K562 (cell line): Measurements from ENCODE around the gene MSI1. TPM values are rescaled to one million over a fixed set of nuclear protein-coding genes. Genes with fewer than 3 reads are reported as not detected.
A peak's percentile ranks its signal among the peaks of the same experiment; 100 is the strongest.

Experiments used
- ATAC-seq: fragments of 200-7000 bp; cut with Tn5 transposase; 3 replicates; pipeline ENCODE4 v1.9.1; 2020; ENCODE audit warnings: moderate library complexity
- BruUV-seq: library from RNA; stranded (reverse); fragments of 400-500 nt; replicated peaks from 2 replicates; lab custom pipeline; 2021; lab: Mats Ljungman, UMichigan
- CTCF ChIA-PET: fragments of 300-600 bp; formaldehyde crosslinking; extraction: SDS; loops from one replicate; lab custom pipeline; 2021; ENCODE audit warnings: low intra/inter-chr PET ratio; lab: Yijun Ruan, JAX
- POLR2A ChIA-PET: fragments of 300-600, 350-650 bp; sonication (Branson Sonifier 250); formaldehyde crosslinking; extraction: SDS; loops from one replicate; lab custom pipeline; 2021; ENCODE audit warnings: antibody characterized with exemption, inconsistent platforms; lab: Yijun Ruan, JAX
- DNase-seq, 4 experiments: peaks; one replicate each; pipeline versions ENCODE4 v3.0.0 to v3.0.0-alpha.2; 2011 to 2018; ENCODE audit warnings: low spot score in 3 of 4, mixed read lengths in 3 of 4; ENCODE audit errors: extremely low read depth in 1 of 4
- FAIRE-seq: peaks from 2 replicates; lab custom pipeline; 2011; peaks lifted over from hg19 to GRCh38; lab: Jason Lieb, UNC
- H2AFZ ChIP-seq: 2 replicates; pipeline ENCODE4 v1.6.0; 2011; ENCODE audit warnings: low read depth, low read length, control low read depth, inconsistent platforms
- H3K27ac ChIP-seq: fragments of 200-600 bp; 3 replicates; pipeline ENCODE4 v1.8.0; 2011; ENCODE audit warnings: low read depth, mild to moderate bottlenecking, control low read depth, inconsistent platforms, low read length, moderate library complexity, mixed read lengths; ENCODE audit errors: extremely low read depth
- H3K27me3 ChIP-seq, 2 experiments: fragments of 300-600 bp in 1 of 2; 2 replicates in 1 of 2; 3 replicates in 1 of 2; pipeline versions ENCODE4 v1.6.0 to v1.8.0; 2011; ENCODE audit warnings: inconsistent platforms in 2 of 2, low read length in 2 of 2, mild to moderate bottlenecking in 1 of 2, mixed read lengths in 1 of 2, moderate library complexity in 1 of 2; ENCODE audit not compliant: control insufficient read depth in 2 of 2, insufficient read depth in 2 of 2
- H3K36me3 ChIP-seq: fragments of 300-600 bp; 3 replicates; pipeline ENCODE4 v1.8.0; 2011; ENCODE audit warnings: mild to moderate bottlenecking, low read length, inconsistent platforms; ENCODE audit not compliant: control insufficient read depth, insufficient read depth
- H3K4me1 ChIP-seq, 2 experiments: fragments of 200-600 bp in 1 of 2; replicated peaks in 1 of 2; 2 replicates in 1 of 2; 3 replicates in 1 of 2; pipeline versions ENCODE4 v1.5.1 to v1.8.0; 2011; ENCODE audit warnings: inconsistent platforms in 2 of 2, low read length in 2 of 2, mild to moderate bottlenecking in 1 of 2, mixed read lengths in 1 of 2, moderate library complexity in 1 of 2; ENCODE audit not compliant: control insufficient read depth in 2 of 2, insufficient read depth in 2 of 2
- H3K4me2 ChIP-seq: 2 replicates; pipeline ENCODE4 v1.6.1; 2011; ENCODE audit warnings: low read length, control low read depth, inconsistent platforms, mixed read lengths; ENCODE audit not compliant: insufficient read depth
- H3K4me3 ChIP-seq: fragments of 200-600 bp; sonication (generic), shearing (Covaris generic); 2 replicates; pipeline ENCODE4 v1.5.1; 2016; ENCODE audit warnings: control low read depth, inconsistent platforms
- H3K79me2 ChIP-seq: fragments of 200-600 bp; 3 replicates; pipeline ENCODE4 v1.8.0; 2011; ENCODE audit warnings: low read length, inconsistent platforms; ENCODE audit not compliant: control insufficient read depth, insufficient read depth
- H3K9ac ChIP-seq, 2 experiments: 2 replicates each; pipeline versions ENCODE4 v1.6.0 to v1.6.1; 2011; ENCODE audit warnings: low read depth in 2 of 2, low read length in 2 of 2, control low read depth in 1 of 2, inconsistent platforms in 1 of 2, mild to moderate bottlenecking in 1 of 2, mixed read lengths in 1 of 2; ENCODE audit not compliant: insufficient read depth in 1 of 2
- H3K9me1 ChIP-seq: one replicate; pipeline ENCODE4 v1.6.0; 2011; ENCODE audit warnings: inconsistent platforms, mild to moderate bottlenecking, low read length, moderate library complexity; ENCODE audit not compliant: control insufficient read depth, insufficient read depth
- H3K9me3 ChIP-seq: replicated peaks from 2 replicates; pipeline ENCODE4 v1.5.1; 2011; ENCODE audit warnings: low read depth, low read length, inconsistent platforms; ENCODE audit not compliant: control insufficient read depth, insufficient read depth
- H4K20me1 ChIP-seq: replicated peaks from 2 replicates; pipeline ENCODE4 v1.6.1; 2011; ENCODE audit warnings: low read length, inconsistent platforms, mixed read lengths; ENCODE audit not compliant: control insufficient read depth, insufficient read depth
- ATF1 ChIP-seq, 2 experiments: fragments of 450-650 bp in 1 of 2; IDR thresholded peaks; 2 replicates each; pipeline ENCODE4 v1.6.1; 2016; ENCODE audit warnings: missing compliant biosample characterization in 1 of 2, missing genetic modification characterization in 1 of 2
- CBFA2T2 ChIP-seq: fragments of 450-650 bp; conservative IDR thresholded peaks from 2 replicates; pipeline ENCODE4 v1.6.1; 2017; ENCODE audit warnings: mild to moderate bottlenecking
- CC2D1A ChIP-seq: fragments of 450-650 bp; IDR thresholded peaks from 2 replicates; pipeline ENCODE4 v1.6.1; 2017; ENCODE audit warnings: mild to moderate bottlenecking
- HDAC6 ChIP-seq: IDR thresholded peaks from 2 replicates; pipeline ENCODE4 v1.6.1; 2012; ENCODE audit warnings: low read depth, mild to moderate bottlenecking, control low read depth, inconsistent platforms, low read length, moderate library complexity
- NFE2L1 ChIP-seq: fragments of 450-650 bp; IDR thresholded peaks from 2 replicates; pipeline ENCODE4 v1.6.1; 2016; ENCODE audit warnings: missing genetic modification characterization, low read depth, mild to moderate bottlenecking, missing compliant biosample characterization, moderate library complexity, borderline replicate concordance
- NONO ChIP-seq, 2 experiments: fragments of 200-400 bp in 1 of 2; fragments of 450-650 bp in 1 of 2; formaldehyde crosslinking in 1 of 2; IDR thresholded peaks; 2 replicates each; pipeline ENCODE4 v1.6.1; 2017; ENCODE audit warnings: low read depth in 2 of 2, mild to moderate bottlenecking in 2 of 2, moderate library complexity in 2 of 2, low read length in 1 of 2
- PBX2 ChIP-seq, 2 experiments: IDR thresholded peaks in 1 of 2; conservative IDR thresholded peaks in 1 of 2; 2 replicates each; pipeline ENCODE4 v1.6.1; 2016; ENCODE audit warnings: low read depth in 2 of 2, mild to moderate bottlenecking in 1 of 2, missing compliant biosample characterization in 1 of 2, missing genetic modification characterization in 1 of 2, moderate library complexity in 1 of 2
- SIN3A ChIP-seq, 2 experiments: fragments of 150-350 bp in 1 of 2; IDR thresholded peaks; 2 replicates each; pipeline ENCODE4 v1.6.1; 2011 to 2016; ENCODE audit warnings: borderline replicate concordance in 2 of 2, low read depth in 2 of 2, low read length in 2 of 2, mild to moderate bottlenecking in 2 of 2, moderate library complexity in 2 of 2; ENCODE audit not compliant: control insufficient read depth in 1 of 2
- SIRT6 ChIP-seq: IDR thresholded peaks from one replicate; pipeline ENCODE4 v1.6.1; 2012; ENCODE audit warnings: low read depth, mild to moderate bottlenecking, control low read depth, inconsistent platforms, low read length, moderate library complexity
- ZBTB12 ChIP-seq: fragments of 250-450 bp; sonication (Bioruptor Pico); IDR thresholded peaks from 2 replicates; pipeline ENCODE4 v1.4.0; 2020
- ZBTB5 ChIP-seq: fragments of 450-650 bp; IDR thresholded peaks from 2 replicates; pipeline ENCODE4 v1.6.1; 2017; ENCODE audit warnings: antibody characterized with exemption
- ZKSCAN3 ChIP-seq: fragments of 250-450 bp; sonication (Bioruptor Pico); IDR thresholded peaks from 2 replicates; pipeline ENCODE4 v1.4.0; 2020
- ZNF551 ChIP-seq: fragments of 250-450 bp; sonication (Bioruptor Pico); IDR thresholded peaks from 2 replicates; pipeline ENCODE4 v1.5.0; 2021; ENCODE audit warnings: mild to moderate bottlenecking, moderate library complexity
- ZNF696 ChIP-seq: fragments of 250-450 bp; sonication (Bioruptor Pico); conservative IDR thresholded peaks from 2 replicates; pipeline ENCODE4 v1.4.0; 2020; ENCODE audit warnings: mild to moderate bottlenecking, moderate library complexity
- WGBS: fragments of 100-300 bp; shearing (Covaris generic); methylation state at CpG from one replicate; pipeline ENCODE4 v1.1.6; 2016; ENCODE audit warnings: low coverage, mixed read lengths; ENCODE audit not compliant: insufficient coverage; ENCODE audit errors: missing lambda C conversion rate; 5-methylcytosine and 5-hydroxymethylcytosine counted together
- in situ Hi-C: fragments of 300-500 bp; cut with MboI; formaldehyde crosslinking; loops from 4 replicates; pipeline ENCODE4 v1.15.0; 2018; ENCODE audit warnings: inconsistent platforms, mixed read lengths
- intact Hi-C: fragments of 100-400 bp; cut with micrococcal nuclease; formaldehyde crosslinking; loops from 2 replicates; pipeline ENCODE4 v1.14.2; 2022
- polyA plus RNA-seq, 8 experiments: library from polyadenylated mRNA; depleted of rRNA in 4 of 8; stranded (reverse) in 5 of 8; unstranded in 3 of 8; fragments of >200 nt; fragmentation: Nextera tagmentation in 2 of 8; fragmentation: Illumina TruSeq in 1 of 8; extraction: Ambion mirVana in 2 of 8; extraction: Trizol in 1 of 8; gene quantifications; 2 replicates each; pipeline versions ENCODE4 v1.2.1 to v1.2.3, GENCODE V29; 2011 to 2014; ENCODE audit warnings: inconsistent platforms in 1 of 8, missing spikeins in 1 of 8
- total RNA-seq, 7 experiments: library from RNA; depleted of rRNA in 6 of 7; stranded (reverse); fragments of >200 nt in 6 of 7; fragmentation: Illumina TruSeq in 2 of 7; extraction: Trizol in 2 of 7; gene quantifications; 2 replicates each; pipeline versions ENCODE4 v1.2.1 to v1.2.3, GENCODE V29; 2011 to 2021; ENCODE audit warnings: low replicate concordance in 1 of 7

The MSI1 gene
- total and polyA plus RNA-seq, 9 of the 15 experiments (the other 6 are each of a cell fraction or from before 2014, with no cell fraction given): 0.16 TPM; not detected in 8

- Histone ChIP-seq H2AFZ (no peak overlapping the region), H3K9me1 (no peaks in the 10 kb centered on the region), H3K4me1 (peaks cover 0 to 8% of the 10 kb centered on the region in 2 experiments; a peak in 1 of 5 replicates), H3K79me2 (no peaks in the 10 kb centered on the region), H3K4me2 (no peak overlapping the region), H3K9me3 (no peaks in the 10 kb centered on the region), H4K20me1 (peaks cover 5% of the 10 kb centered on the region; the same call in 1 of the 2 replicates), H3K36me3 (no peaks in the 10 kb centered on the region), H3K9ac (peak overlapping the region in 1 of 2 experiments; percentile 28; a peak in 1 of 4 replicates), H3K27me3 (peaks cover 25 to 47% of the 10 kb centered on the region in 2 experiments; a peak in 4 of 5 replicates), H3K4me3 (no peak overlapping the region), H3K27ac (no peak overlapping the region)
- intact Hi-C loops (no loop called here), in situ Hi-C loops (loop anchor here (5.0 kb wide), 1 partner anchor 82 kb away; no protein-coding TSS in a partner anchor)
- WGBS: 10% methylated on average over 19 of the region's 19 CpGs
- FAIRE-seq: no peak
- DNase-seq: no peak
- ATAC-seq: no peak
- ChIA-PET POLR2A (interaction anchor here (0.6 to 3.3 kb wide), 2 partner anchors 59 to 111 kb away, joined by 3 to 10 read pairs; partner anchors contain the start of gene RNU4-2), CTCF (interaction anchor here (0.6 kb wide), 1 partner anchor 86 kb away, joined by 3 read pairs; no protein-coding TSS in a partner anchor)
- no TSS peak for BruUV-seq
- TF ChIP-seq ATF1 (CRISPR knock-in tag; IDR thresholded peaks at IDR 0.05): no peak
- no peak for TF ChIP-seq ATF1 (tag; IDR thresholded peaks at IDR 0.05)
- TF ChIP-seq ZNF551: no peak
- no peak for TF ChIP-seq NONO (IDR thresholded peaks at IDR 0.05; ENCODE audit: low read depth in 2 of 2, low read length in 1 of 2)
- no peak for TF ChIP-seq ZKSCAN3 (CRISPR knock-in tag)
- no peak for TF ChIP-seq SIN3A (IDR thresholded peaks at IDR 0.05; ENCODE audit: borderline replicate concordance in 2 of 2, control insufficient read depth in 1 of 2, low read depth in 2 of 2, low read length in 2 of 2)
- TF ChIP-seq CBFA2T2: no peak
- TF ChIP-seq HDAC6: no peak
- no peak for TF ChIP-seq SIRT6
- no peak for TF ChIP-seq ZNF696 (CRISPR knock-in tag)
- no peak for TF ChIP-seq ZBTB5
- TF ChIP-seq NFE2L1: no peak
- no peak for TF ChIP-seq CC2D1A
- TF ChIP-seq ZBTB12 (CRISPR knock-in tag): no peak
- TF ChIP-seq PBX2 (CRISPR knock-in tag; IDR thresholded peaks at IDR 0.05; ENCODE audit: low read depth): no peak
- no peak for TF ChIP-seq PBX2 (tag; conservative IDR thresholded peaks at IDR 0.05; ENCODE audit: low read depth)
Measured at GRCh38 chr12:120350576-120351350, 18.2 kb downstream of the MSI1 start.
